ENCODE results near the gene OR6S1. TPM values are rescaled to one million over a fixed set of nuclear protein-coding genes. Genes with fewer than 3 reads are reported as not detected.

OR6S1 gene
- total RNA-seq, 1 donor from 2014 or later, result not detected

GRCh38 chr14:20681348-20682126 lies 40.0 kb upstream of the OR6S1 start:
- no peak for TF ChIP-seq CTCF (IDR thresholded peaks at IDR 0.05; ENCODE audit: insufficient read depth, low read length, poor library complexity, severe bottlenecking)
- peak overlapping the region; percentile 63 for H3K4me3 ChIP-seq (ENCODE audit: low read depth, low read length)
- no peaks in the 10 kb centered on the region for H3K27me3 ChIP-seq (ENCODE audit: control insufficient read depth, insufficient read depth, low read length)
- DNase-seq (ENCODE audit: low read depth), result no peak
- no peaks in the 10 kb centered on the region for H3K36me3 ChIP-seq (ENCODE audit: control insufficient read depth, insufficient read depth, low read length)

- Histone ChIP-seq H3K27me3 (ENCODE audit: control insufficient read depth, insufficient read depth, low read length) (peaks cover 2% of the 10 kb centered on the region), H3K36me3 (ENCODE audit: control insufficient read depth, insufficient read depth, low read length) (no peaks in the 10 kb centered on the region), H3K4me3 (ENCODE audit: low read depth, low read length) (peak overlapping the region; percentile 63)
- no peak for DNase-seq (ENCODE audit: low read depth)
- no peak for TF ChIP-seq CTCF (IDR thresholded peaks at IDR 0.05; ENCODE audit: insufficient read depth, low read length, poor library complexity, severe bottlenecking)
These were observed 39.4 kb upstream of the OR6S1 start for GRCh38 chr14:20680843-20681347.

DNA sequence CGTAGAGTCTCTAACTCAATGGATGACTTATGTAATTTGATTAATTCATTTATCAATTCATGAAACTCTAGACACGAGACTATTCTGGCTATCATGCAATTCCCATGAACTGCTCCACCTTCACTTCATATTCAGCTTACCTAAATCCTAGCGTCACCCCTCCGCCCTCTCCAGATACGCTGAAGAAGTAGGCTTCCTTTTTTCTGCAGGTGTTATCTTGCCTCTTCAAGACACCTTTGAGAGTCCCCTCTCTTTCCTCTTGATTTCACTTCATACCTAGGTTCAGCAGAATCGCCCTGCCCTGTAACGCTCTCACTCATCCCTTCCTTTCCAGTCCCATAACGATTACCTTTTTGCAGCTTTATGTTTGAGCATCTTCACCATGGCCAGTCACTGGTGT lies 38.9 kb upstream of the OR6S1 start:
- no peak for DNase-seq (ENCODE audit: low read depth)
- Histone ChIP-seq H3K27me3 (ENCODE audit: control insufficient read depth, insufficient read depth, low read length) (peaks cover 5% of the 10 kb centered on the region), H3K4me3 (ENCODE audit: low read depth, low read length) (no peak overlapping the region), H3K36me3 (ENCODE audit: control insufficient read depth, insufficient read depth, low read length) (no peaks in the 10 kb centered on the region)
- TF ChIP-seq CTCF (IDR thresholded peaks at IDR 0.05; ENCODE audit: insufficient read depth, low read length, poor library complexity, severe bottlenecking), result no peak

GRCh38 chr14:20679907-20680306 lies 38.4 kb upstream of the OR6S1 start:
- no peak overlapping the region for H3K4me3 ChIP-seq (ENCODE audit: low read depth, low read length)
- DNase-seq (ENCODE audit: low read depth), result no peak
- TF ChIP-seq CTCF (IDR thresholded peaks at IDR 0.05; ENCODE audit: insufficient read depth, low read length, poor library complexity, severe bottlenecking), result no peak
- peaks cover 5% of the 10 kb centered on the region for H3K27me3 ChIP-seq (ENCODE audit: control insufficient read depth, insufficient read depth, low read length)
- H3K36me3 ChIP-seq (ENCODE audit: control insufficient read depth, insufficient read depth, low read length), result no peaks in the 10 kb centered on the region

GRCh38 chr14:20676072-20676471 lies 34.6 kb upstream of the OR6S1 start:
- TF ChIP-seq CTCF (IDR thresholded peaks at IDR 0.05; ENCODE audit: insufficient read depth, low read length, poor library complexity, severe bottlenecking), result no peak
- DNase-seq (ENCODE audit: low read depth), result no peak
- no peak overlapping the region for H3K4me3 ChIP-seq (ENCODE audit: low read depth, low read length)
- no peaks in the 10 kb centered on the region for H3K36me3 ChIP-seq (ENCODE audit: control insufficient read depth, insufficient read depth, low read length)
- peaks cover 7% of the 10 kb centered on the region for H3K27me3 ChIP-seq (ENCODE audit: control insufficient read depth, insufficient read depth, low read length)

DNA sequence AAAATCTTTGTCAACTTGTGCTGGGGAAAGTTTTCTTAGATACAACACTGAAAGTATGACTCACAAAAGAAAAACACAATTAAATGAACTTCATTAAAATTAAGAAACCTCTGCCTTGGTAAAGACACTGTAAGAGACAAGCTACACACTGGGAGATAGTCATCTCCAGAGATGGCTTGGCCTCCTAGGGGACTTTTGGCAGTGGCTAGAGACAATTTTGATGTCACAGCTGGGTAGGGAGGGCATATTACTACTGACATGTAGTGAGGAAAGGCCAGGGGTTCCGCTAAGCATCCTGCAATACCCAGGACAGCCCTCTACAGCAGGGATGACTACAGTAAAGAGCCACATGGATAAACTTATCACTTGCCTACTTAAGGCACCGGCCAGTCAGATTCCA lies 34.2 kb upstream of the OR6S1 start:
- DNase-seq (ENCODE audit: low read depth), result no peak
- TF ChIP-seq CTCF (IDR thresholded peaks at IDR 0.05; ENCODE audit: insufficient read depth, low read length, poor library complexity, severe bottlenecking), result no peak
- H3K27me3 ChIP-seq (ENCODE audit: control insufficient read depth, insufficient read depth, low read length), result peaks cover 7% of the 10 kb centered on the region
- H3K4me3 ChIP-seq (ENCODE audit: low read depth, low read length), result no peak overlapping the region
- no peaks in the 10 kb centered on the region for H3K36me3 ChIP-seq (ENCODE audit: control insufficient read depth, insufficient read depth, low read length)

Data from kidney epithelial cell (primary cell).